HL-60 (cell line): Measurements from ENCODE around the gene CLEC19A.

ENCODE experiments used
- DNase-seq, 2 experiments: peaks; one replicate each; pipeline ENCODE4 v3.0.0-alpha.2; 2010 to 2020; ENCODE audit warnings: low read depth in 1 of 2, low spot score in 1 of 2
- H3K27ac ChIP-seq: fragments of 250-450 bp; sonication (Bioruptor Pico); replicated peaks from 2 replicates; pipeline ENCODE4 v1.5.1; 2020; ENCODE audit warnings: mild to moderate bottlenecking, moderate library complexity
- H3K27me3 ChIP-seq: fragments of 250-450 bp; sonication (Bioruptor Pico); 2 replicates; pipeline ENCODE4 v1.5.1; 2021; ENCODE audit warnings: mild to moderate bottlenecking, moderate library complexity; ENCODE audit not compliant: insufficient read depth, poor library complexity, severe bottlenecking
- H3K4me3 ChIP-seq: replicated peaks from 2 replicates; pipeline ENCODE4 v1.5.1; 2011; ENCODE audit warnings: mild to moderate bottlenecking, control low read depth, low read length; ENCODE audit not compliant: insufficient read depth
- GABPA ChIP-seq: IDR thresholded peaks from 2 replicates; pipeline ENCODE4 v1.6.1; 2012; ENCODE audit warnings: low read depth
- POLR2AphosphoS5 ChIP-seq: IDR thresholded peaks from 2 replicates; pipeline ENCODE4 v1.6.1; 2012; ENCODE audit warnings: low read depth
- REST ChIP-seq: IDR thresholded peaks from 2 replicates; pipeline ENCODE4 v1.6.1; 2012; ENCODE audit warnings: low read depth; ENCODE audit not compliant: insufficient replicate concordance
- SPI1 ChIP-seq: IDR thresholded peaks from 2 replicates; pipeline ENCODE4 v1.6.1; 2012; ENCODE audit warnings: low read depth, mild to moderate bottlenecking, borderline replicate concordance
- TF ChIP-seq, protein P1 (sequence below): IDR thresholded peaks from one replicate; pipeline ENCODE4 v1.5.1; 2011; ENCODE audit warnings: low read length, control low read depth, inconsistent platforms; ENCODE audit not compliant: insufficient read depth

Gene CLEC19A

GRCh38 chr16:19295393-19295792 lies 9.9 kb downstream of the CLEC19A start:
- Histone ChIP-seq H3K27ac (no peak overlapping the region), H3K27me3 (no peaks in the 10 kb centered on the region), H3K4me3 (no peak overlapping the region)
- TF ChIP-seq POLR2AphosphoS5 (no peak), SPI1 (no peak), REST (no peak), GABPA (no peak)
- TF ChIP-seq, protein P1, sequence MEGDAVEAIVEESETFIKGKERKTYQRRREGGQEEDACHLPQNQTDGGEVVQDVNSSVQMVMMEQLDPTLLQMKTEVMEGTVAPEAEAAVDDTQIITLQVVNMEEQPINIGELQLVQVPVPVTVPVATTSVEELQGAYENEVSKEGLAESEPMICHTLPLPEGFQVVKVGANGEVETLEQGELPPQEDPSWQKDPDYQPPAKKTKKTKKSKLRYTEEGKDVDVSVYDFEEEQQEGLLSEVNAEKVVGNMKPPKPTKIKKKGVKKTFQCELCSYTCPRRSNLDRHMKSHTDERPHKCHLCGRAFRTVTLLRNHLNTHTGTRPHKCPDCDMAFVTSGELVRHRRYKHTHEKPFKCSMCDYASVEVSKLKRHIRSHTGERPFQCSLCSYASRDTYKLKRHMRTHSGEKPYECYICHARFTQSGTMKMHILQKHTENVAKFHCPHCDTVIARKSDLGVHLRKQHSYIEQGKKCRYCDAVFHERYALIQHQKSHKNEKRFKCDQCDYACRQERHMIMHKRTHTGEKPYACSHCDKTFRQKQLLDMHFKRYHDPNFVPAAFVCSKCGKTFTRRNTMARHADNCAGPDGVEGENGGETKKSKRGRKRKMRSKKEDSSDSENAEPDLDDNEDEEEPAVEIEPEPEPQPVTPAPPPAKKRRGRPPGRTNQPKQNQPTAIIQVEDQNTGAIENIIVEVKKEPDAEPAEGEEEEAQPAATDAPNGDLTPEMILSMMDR, result no peak
- DNase-seq, result no peak

DNA sequence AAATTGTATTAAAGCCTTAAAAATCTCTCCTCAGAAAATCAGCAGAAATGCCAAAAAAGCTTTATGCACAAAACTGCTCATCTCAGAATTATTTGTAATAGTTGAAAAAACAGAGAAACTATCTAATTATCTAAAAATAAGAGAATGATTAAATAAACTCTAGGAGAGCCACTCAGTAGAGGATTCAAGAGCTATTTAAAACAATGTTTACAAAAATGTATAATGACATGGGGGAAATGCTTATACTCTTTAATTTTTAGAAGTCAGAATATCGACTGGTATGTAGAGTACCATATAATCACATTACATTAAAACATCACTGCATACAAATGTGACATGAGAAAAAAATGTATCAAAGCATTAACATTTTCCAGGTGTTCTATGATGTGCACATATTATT lies 11.9 kb downstream of the CLEC19A start:
- TF ChIP-seq POLR2AphosphoS5 (no peak), REST (no peak), GABPA (no peak), SPI1 (no peak)
- TF ChIP-seq, protein P1, result no peak
- no peak for DNase-seq
- Histone ChIP-seq H3K4me3 (no peak overlapping the region), H3K27me3 (no peaks in the 10 kb centered on the region), H3K27ac (no peak overlapping the region)

GRCh38 chr16:19299565-19299964 lies 14.0 kb downstream of the CLEC19A start:
- no peaks in the 10 kb centered on the region for H3K27me3 ChIP-seq

More at GRCh38 chr16:19299565-19299964, 14.0 kb downstream of the CLEC19A start:
- TF ChIP-seq GABPA (no peak), REST (no peak), SPI1 (no peak), POLR2AphosphoS5 (no peak)
- TF ChIP-seq, protein P1, result no peak
- Histone ChIP-seq H3K27ac (no peak overlapping the region), H3K4me3 (no peak overlapping the region)
- no peak for DNase-seq
